ENCODE measurements around the gene FEN1. TPM values are rescaled to one million over a fixed set of nuclear protein-coding genes. Genes with fewer than 3 reads are reported as not detected.

The FEN1 gene
- total RNA-seq, 4 donors from 2014 or later = 4.5 to 11.0 (median 4.6) TPM

- no peak overlapping the region for H3K27ac ChIP-seq
- WGBS, 2 donors = 80 to 81% methylated on average over 13 of the region's 13 CpGs
- H3K4me1 ChIP-seq = peaks cover 0 to 14% (median 0%) of the 10 kb centered on the region in 4 donors
- H3K27me3 ChIP-seq = no peaks in the 10 kb centered on the region
- H3K9me3 ChIP-seq = no peaks in the 10 kb centered on the region
- no peak for DNase-seq (ENCODE audit: low spot score in 2 of 2)
- no peaks in the 10 kb centered on the region for H3K36me3 ChIP-seq
- H3K4me3 ChIP-seq = no peak overlapping the region
- TF ChIP-seq CTCF (IDR thresholded peaks at IDR 0.05) (no peak), POLR2A (IDR thresholded peaks at IDR 0.05) (no peak), EP300 (IDR thresholded peaks at IDR 0.05) (no peak)
Observed at GRCh38 chr11:61766353-61766841, 26.3 kb upstream of the FEN1 start.

DNA sequence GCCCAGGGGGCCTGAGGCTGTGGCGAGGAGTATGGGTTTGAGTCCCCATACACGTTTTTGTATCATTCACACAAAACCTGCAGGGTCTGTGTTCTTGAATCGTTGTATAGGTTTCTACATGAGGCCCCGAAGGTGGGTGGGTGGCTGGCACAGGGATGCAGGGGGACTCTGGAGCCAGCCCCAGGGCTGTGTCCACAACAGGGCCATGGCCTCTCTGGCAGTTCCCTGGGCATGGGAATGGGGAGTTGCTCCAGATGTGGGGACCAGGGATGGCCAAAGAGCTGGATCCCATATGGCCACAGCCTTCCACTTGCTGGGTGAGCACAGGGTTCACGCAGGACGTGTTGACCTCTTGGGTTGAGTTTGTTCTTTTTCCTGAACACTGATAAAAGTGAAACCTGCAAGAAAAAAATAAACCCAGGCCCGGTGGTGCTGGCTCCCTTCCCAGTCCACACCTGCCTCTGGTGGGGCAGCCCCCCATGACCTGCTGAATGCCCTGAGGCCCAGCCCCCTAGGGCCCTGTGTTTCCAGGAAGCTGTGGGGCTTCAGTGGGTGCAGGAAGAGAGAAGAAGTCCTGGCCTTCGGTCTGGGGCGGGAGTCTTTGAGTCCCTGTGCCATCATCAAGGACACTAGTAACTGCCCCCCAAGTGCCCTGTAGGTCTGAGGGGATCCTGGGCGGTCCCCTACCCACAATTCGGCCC lies 24.2 kb upstream of the FEN1 start:
- no peak overlapping the region for H3K27ac ChIP-seq
- 79% methylated on average over 10 to 11 of the region's 11 CpGs for WGBS, 2 donors
- no peaks in the 10 kb centered on the region for H3K27me3 ChIP-seq
- H3K4me1 ChIP-seq = peaks cover 0 to 14% (median 0%) of the 10 kb centered on the region in 4 donors
- no peaks in the 10 kb centered on the region for H3K36me3 ChIP-seq
- DNase-seq (ENCODE audit: low spot score in 2 of 2) = no peak
- H3K4me3 ChIP-seq = no peak overlapping the region
- TF ChIP-seq CTCF (IDR thresholded peaks at IDR 0.05) = no peak
- TF ChIP-seq EP300 (IDR thresholded peaks at IDR 0.05) = no peak
- TF ChIP-seq POLR2A (IDR thresholded peaks at IDR 0.05) = no peak
- H3K9me3 ChIP-seq = no peaks in the 10 kb centered on the region

- Histone ChIP-seq H3K9me3 (no peaks in the 10 kb centered on the region), H3K27ac (no peak overlapping the region), H3K4me1 (peaks cover 0 to 13% (median 0%) of the 10 kb centered on the region in 4 donors), H3K27me3 (no peaks in the 10 kb centered on the region), H3K4me3 (no peak overlapping the region), H3K36me3 (no peaks in the 10 kb centered on the region)
- TF ChIP-seq EP300 (IDR thresholded peaks at IDR 0.05) (no peak), CTCF (IDR thresholded peaks at IDR 0.05) (no peak), POLR2A (IDR thresholded peaks at IDR 0.05) (no peak)
- DNase-seq (ENCODE audit: low spot score in 2 of 2) = no peak
- WGBS, 2 donors = 70 to 73% methylated on average over 17 to 27 of the region's 33 CpGs
Observed at GRCh38 chr11:61769169-61769920, 23.4 kb upstream of the FEN1 start.

DNA sequence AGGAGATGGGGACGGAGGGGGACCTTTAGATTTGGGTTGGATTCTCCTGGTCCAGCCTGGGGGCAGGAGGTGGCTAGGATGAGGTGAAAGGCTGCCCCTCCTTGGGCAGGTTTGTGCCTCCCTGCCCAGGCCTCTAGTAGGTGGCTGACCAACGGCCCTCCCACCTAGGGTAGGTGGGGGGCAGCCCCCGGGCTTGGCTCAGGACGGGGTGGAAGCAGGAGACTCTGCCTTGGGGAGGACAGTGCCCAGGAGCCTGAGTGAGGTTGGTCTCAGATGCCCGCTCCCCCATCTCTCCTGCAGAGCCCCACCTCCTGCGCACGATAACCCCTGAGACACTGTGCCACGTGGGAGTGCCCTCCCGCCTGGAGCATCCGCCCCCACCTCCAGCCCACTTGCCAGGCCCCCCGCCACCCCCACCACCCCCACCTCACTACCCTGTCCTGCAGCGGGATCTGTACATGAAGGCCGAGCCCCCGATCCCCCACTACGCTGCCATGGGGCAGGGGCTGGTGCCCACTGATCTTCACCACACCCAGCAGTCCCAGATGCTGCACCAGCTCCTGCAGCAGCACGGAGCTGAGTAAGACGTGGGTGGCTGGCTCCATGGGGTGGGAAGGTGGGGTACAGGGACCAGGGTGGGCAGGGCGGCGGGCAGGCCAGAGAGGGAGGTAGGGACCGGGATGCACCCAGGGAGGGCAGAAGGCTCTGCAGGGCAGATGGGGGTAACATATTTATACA lies 22.6 kb upstream of the FEN1 start:
- TF ChIP-seq EP300 (IDR thresholded peaks at IDR 0.05) = no peak
- TF ChIP-seq POLR2A (IDR thresholded peaks at IDR 0.05) = no peak
- no peak for TF ChIP-seq CTCF (IDR thresholded peaks at IDR 0.05)
- Histone ChIP-seq H3K36me3 (no peaks in the 10 kb centered on the region), H3K4me1 (peaks cover 0 to 8% (median 0%) of the 10 kb centered on the region in 4 donors), H3K9me3 (no peaks in the 10 kb centered on the region), H3K27ac (no peak overlapping the region), H3K27me3 (no peaks in the 10 kb centered on the region), H3K4me3 (no peak overlapping the region)
- DNase-seq (ENCODE audit: low spot score in 2 of 2) = no peak
- 85 to 95% methylated on average over 16 to 20 of the region's 20 CpGs for WGBS, 2 donors
